ENCODE results near the gene IGFBP6. TPM values are rescaled to one million over a fixed set of nuclear protein-coding genes. Genes with fewer than 3 reads are reported as not detected.

Gene IGFBP6, protein sequence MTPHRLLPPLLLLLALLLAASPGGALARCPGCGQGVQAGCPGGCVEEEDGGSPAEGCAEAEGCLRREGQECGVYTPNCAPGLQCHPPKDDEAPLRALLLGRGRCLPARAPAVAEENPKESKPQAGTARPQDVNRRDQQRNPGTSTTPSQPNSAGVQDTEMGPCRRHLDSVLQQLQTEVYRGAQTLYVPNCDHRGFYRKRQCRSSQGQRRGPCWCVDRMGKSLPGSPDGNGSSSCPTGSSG
- total RNA-seq (2022; extraction: Qiagen RNA extraction), result 171 to 218 TPM (median 205 TPM) in 5 replicates

DNA sequence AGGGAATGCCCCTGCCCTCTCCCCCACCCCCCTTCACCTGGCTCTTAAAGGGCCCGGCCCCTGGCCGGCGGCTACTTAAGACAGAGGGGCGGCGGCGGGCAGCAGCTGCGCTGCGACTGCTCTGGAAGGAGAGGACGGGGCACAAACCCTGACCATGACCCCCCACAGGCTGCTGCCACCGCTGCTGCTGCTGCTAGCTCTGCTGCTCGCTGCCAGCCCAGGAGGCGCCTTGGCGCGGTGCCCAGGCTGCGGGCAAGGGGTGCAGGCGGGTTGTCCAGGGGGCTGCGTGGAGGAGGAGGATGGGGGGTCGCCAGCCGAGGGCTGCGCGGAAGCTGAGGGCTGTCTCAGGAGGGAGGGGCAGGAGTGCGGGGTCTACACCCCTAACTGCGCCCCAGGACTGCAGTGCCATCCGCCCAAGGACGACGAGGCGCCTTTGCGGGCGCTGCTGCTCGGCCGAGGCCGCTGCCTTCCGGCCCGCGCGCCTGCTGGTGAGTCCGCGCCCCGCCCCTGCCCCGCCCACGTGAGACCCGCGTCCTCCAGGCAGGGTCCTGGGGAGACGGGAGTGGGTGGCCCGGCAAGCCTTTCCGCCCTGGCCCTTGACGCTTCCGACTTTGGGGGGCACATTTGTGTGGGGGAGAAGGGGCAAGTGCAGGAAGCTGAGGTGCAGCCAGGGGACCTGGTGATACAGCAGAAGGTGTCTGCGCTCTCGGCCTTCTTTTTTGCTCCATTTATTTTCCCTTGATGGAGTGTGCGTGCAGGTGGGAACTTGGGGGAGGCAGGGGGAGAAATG is at the start of gene IGFBP6:
Gene IGFBP6 (plus strand): TSS at position 104 of the 790 bp plus-strand sequence. CDS start 51 bp downstream, at position 155.

GRCh38 chr12:53049571-53050318 is 47.7 kb upstream of the IGFBP6 start, which contains the start of gene TNS2:
TSS of gene TNS2 (plus strand) at chr12:53050065. CDS start at chr12:53050186, 121 bp downstream.

GRCh38 chr12:53079226-53080117 is 18.0 kb upstream of the IGFBP6 start, which contains the start of gene SPRYD3:
TSS of gene SPRYD3 (minus strand) at chr12:53079390. CDS start at chr12:53079333, 57 bp downstream.

GRCh38 chr12:53102883-53103807 is 5.7 kb downstream of the IGFBP6 start, which contains the start of gene SOAT2:
TSS of gene SOAT2 (plus strand) at chr12:53103486. CDS start at chr12:53103578, 92 bp downstream.

Other genes with a start within 250 kb of the IGFBP6 start
- 0.12 to 0.36 TPM (median 0.19 TPM) in 4 of 5 replicates, not detected in the other for gene KRT78, start 248.7 kb upstream of the IGFBP6 start, total RNA-seq (2022; extraction: Qiagen RNA extraction)
- 4,375 to 5,591 TPM (median 5,356 TPM) in 5 replicates for gene KRT8, start 192.6 kb upstream of the IGFBP6 start, total RNA-seq (2022; extraction: Qiagen RNA extraction)
- 3,225 to 3,786 TPM (median 3,735 TPM) in 5 replicates for gene KRT18, start 148.5 kb upstream of the IGFBP6 start, total RNA-seq (2022; extraction: Qiagen RNA extraction)
- 281 to 365 TPM (median 350 TPM) in 5 replicates for gene EIF4B, start 91.2 kb upstream of the IGFBP6 start, total RNA-seq (2022; extraction: Qiagen RNA extraction)
- 29.0 to 75.3 TPM (median 67.4 TPM) in 5 replicates for gene TNS2, start 47.6 kb upstream of the IGFBP6 start, total RNA-seq (2022; extraction: Qiagen RNA extraction)
- gene SPRYD3, start 18.3 kb upstream of the IGFBP6 start, total RNA-seq (2022; extraction: Qiagen RNA extraction), result 31.9 to 38.0 TPM (median 36.8 TPM) in 5 replicates
- 0.17 to 0.27 TPM (median 0.26 TPM) in 5 replicates for gene SOAT2, start 5.8 kb downstream of the IGFBP6 start, total RNA-seq (2022; extraction: Qiagen RNA extraction)
- gene ZNF740, start 83.1 kb downstream of the IGFBP6 start, total RNA-seq (2022; extraction: Qiagen RNA extraction), result 12.4 to 16.9 TPM (median 14.3 TPM) in 5 replicates
- gene CSAD, start 83.3 kb downstream of the IGFBP6 start, total RNA-seq (2022; extraction: Qiagen RNA extraction), result 4.1 to 8.3 TPM (median 7.0 TPM) in 5 replicates
- 0.14 to 0.36 TPM (median 0.28 TPM) in 5 replicates for gene ITGB7, start 109.6 kb downstream of the IGFBP6 start, total RNA-seq (2022; extraction: Qiagen RNA extraction)
- gene RARG, start 134.5 kb downstream of the IGFBP6 start, total RNA-seq (2022; extraction: Qiagen RNA extraction), result 17.9 to 23.5 TPM (median 23.2 TPM) in 5 replicates
- 14.1 to 24.7 TPM (median 21.8 TPM) in 5 replicates for gene ESPL1, start 170.6 kb downstream of the IGFBP6 start, total RNA-seq (2022; extraction: Qiagen RNA extraction)
- 433 to 521 TPM (median 445 TPM) in 5 replicates for gene PFDN5, start 197.9 kb downstream of the IGFBP6 start, total RNA-seq (2022; extraction: Qiagen RNA extraction)
- gene MYG1, start 202.0 kb downstream of the IGFBP6 start, total RNA-seq (2022; extraction: Qiagen RNA extraction), result 70.6 to 86.9 TPM (median 83.2 TPM) in 5 replicates
- 71.1 to 84.9 TPM (median 79.2 TPM) in 5 replicates for gene AAAS, start 223.9 kb downstream of the IGFBP6 start, total RNA-seq (2022; extraction: Qiagen RNA extraction)
- 0.02 TPM in 1 of 5 replicates, not detected in the others for gene SP7, start 238.7 kb downstream of the IGFBP6 start, total RNA-seq (2022; extraction: Qiagen RNA extraction)

All from A549 treated with dexamethasone at 1 μM for 4 hours (cell line).